ENCODE data around the gene COX6A2. TPM values are rescaled to one million over a fixed set of nuclear protein-coding genes. Genes with fewer than 3 reads are reported as not detected.

The COX6A2 gene
- total RNA-seq, 2 experiments from 2014 or later = not detected

DNA sequence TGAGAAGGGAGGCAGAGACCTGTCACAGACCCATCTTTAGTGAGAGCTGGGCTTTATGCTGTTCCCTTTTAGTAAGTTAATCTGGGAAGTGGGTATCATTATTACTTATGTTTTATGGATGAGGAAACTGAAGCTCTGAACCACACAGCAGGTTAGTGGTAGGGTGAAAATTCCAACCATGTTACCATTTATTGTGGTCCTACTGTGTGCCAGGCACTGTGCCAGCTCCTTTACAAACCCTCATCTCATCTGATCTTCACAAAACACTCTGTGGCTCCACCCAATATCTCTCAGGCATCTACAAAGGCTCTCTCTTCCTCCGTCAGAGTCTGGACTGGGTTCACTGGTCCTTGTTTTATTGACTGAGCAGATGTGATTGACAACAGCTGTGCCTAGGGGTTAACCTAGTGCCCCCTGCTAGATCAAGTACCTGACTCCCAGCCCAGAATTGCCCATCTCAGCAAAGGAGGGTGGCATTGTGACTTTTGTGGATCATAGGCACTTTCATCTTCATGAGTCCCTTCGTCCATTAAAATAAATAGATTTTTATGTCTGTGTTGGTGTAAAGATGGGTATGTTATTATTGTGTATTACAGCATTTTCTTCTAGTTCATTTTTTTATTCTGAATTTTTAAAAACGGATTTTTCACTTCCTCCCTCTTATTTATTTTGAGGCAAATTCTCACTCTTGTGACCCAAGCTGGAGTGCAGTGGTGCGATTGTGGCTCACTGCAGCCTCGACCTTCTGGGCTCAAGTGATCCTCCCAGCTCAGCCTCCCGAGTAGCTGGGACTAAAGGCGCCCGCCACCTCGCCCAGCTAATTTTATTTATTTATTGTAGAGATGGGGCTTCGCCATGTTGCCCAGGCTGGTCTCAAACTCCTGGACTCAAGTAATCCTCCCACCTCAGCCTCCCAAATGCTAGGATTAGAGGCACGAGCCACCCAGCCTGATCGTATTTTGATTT lies 46.9 kb upstream of the COX6A2 start:
- Histone ChIP-seq H2AFZ (ENCODE audit: low read length) (no peak overlapping the region), H3K4me2 (ENCODE audit: low read length) (no peak overlapping the region), H3K9me3 (ENCODE audit: low read length) (no peaks in the 10 kb centered on the region), H3K4me1 (ENCODE audit: insufficient read depth, low read length, poor library complexity, severe bottlenecking) (no peaks in the 10 kb centered on the region), H3K4me3 (ENCODE audit: low read depth, low read length, poor library complexity, severe bottlenecking) (no peak overlapping the region), H3K79me2 (ENCODE audit: insufficient read depth, low read depth, low read length) (no peaks in the 10 kb centered on the region), H4K20me1 (ENCODE audit: insufficient read depth, low read length) (no peaks in the 10 kb centered on the region), H3K36me3 (ENCODE audit: insufficient read depth, low read length) (no peaks in the 10 kb centered on the region), H3K27ac (ENCODE audit: low read depth, low read length, poor library complexity, severe bottlenecking) (no peak overlapping the region), H3K9me2 (ENCODE audit: insufficient read depth, low read length) (no peaks in the 10 kb centered on the region)
- no TSS peak for BruUV-seq (replicated peaks)
- no peak for DNase-seq (ENCODE audit: low spot score)
- intact Hi-C loops (cut with micrococcal nuclease; ENCODE audit: unreplicated experiment) = no loop called here
- ChIA-PET CTCF (ENCODE audit: unreplicated experiment) (no interaction called here), POLR2A (no interaction called here)
- TF ChIP-seq, protein P1, sequence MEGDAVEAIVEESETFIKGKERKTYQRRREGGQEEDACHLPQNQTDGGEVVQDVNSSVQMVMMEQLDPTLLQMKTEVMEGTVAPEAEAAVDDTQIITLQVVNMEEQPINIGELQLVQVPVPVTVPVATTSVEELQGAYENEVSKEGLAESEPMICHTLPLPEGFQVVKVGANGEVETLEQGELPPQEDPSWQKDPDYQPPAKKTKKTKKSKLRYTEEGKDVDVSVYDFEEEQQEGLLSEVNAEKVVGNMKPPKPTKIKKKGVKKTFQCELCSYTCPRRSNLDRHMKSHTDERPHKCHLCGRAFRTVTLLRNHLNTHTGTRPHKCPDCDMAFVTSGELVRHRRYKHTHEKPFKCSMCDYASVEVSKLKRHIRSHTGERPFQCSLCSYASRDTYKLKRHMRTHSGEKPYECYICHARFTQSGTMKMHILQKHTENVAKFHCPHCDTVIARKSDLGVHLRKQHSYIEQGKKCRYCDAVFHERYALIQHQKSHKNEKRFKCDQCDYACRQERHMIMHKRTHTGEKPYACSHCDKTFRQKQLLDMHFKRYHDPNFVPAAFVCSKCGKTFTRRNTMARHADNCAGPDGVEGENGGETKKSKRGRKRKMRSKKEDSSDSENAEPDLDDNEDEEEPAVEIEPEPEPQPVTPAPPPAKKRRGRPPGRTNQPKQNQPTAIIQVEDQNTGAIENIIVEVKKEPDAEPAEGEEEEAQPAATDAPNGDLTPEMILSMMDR (conservative IDR thresholded peaks at IDR 0.05; ENCODE audit: low read length) = no peak
- no peak for TF ChIP-seq EZH2phosphoT487 (IDR thresholded peaks at IDR 0.05; ENCODE audit: borderline replicate concordance, low read depth, low read length)

DNA sequence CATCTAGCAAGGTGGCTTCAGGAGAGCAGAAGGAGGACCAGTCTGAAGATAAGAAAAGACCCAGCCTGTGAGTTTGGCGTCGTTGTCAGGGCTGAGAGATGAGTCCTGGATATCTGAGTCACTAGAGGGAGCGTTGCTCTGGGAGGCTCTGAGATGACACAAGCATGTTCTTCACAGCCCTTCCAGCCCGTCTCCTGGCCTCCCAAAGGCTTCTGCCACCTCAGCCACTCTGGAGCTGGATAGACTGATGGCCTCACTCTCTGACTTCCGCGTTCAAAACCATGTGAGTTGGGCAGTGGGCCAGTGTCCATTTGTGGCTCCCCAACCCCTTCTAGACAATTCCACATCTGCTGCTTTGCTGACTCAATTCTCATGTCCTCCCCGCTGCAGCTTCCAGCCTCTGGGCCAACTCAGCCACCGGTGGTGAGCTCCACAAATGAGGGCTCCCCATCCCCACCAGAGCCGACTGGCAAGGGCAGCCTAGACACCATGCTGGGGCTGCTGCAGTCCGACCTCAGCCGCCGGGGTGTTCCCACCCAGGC lies 46.1 kb upstream of the COX6A2 start:
- intact Hi-C loops (cut with micrococcal nuclease; ENCODE audit: unreplicated experiment) = no loop called here
- H3K4me2 ChIP-seq (ENCODE audit: low read length) = no peak overlapping the region
- no peaks in the 10 kb centered on the region for H3K79me2 ChIP-seq (ENCODE audit: insufficient read depth, low read depth, low read length)
- H3K36me3 ChIP-seq (ENCODE audit: insufficient read depth, low read length) = no peaks in the 10 kb centered on the region
- no peaks in the 10 kb centered on the region for H3K9me2 ChIP-seq (ENCODE audit: insufficient read depth, low read length)
- no peaks in the 10 kb centered on the region for H3K9me3 ChIP-seq (ENCODE audit: low read length)
- BruUV-seq (replicated peaks) = no TSS peak
- H3K27ac ChIP-seq (ENCODE audit: low read depth, low read length, poor library complexity, severe bottlenecking) = no peak overlapping the region
- H4K20me1 ChIP-seq (ENCODE audit: insufficient read depth, low read length) = no peaks in the 10 kb centered on the region
- no peak overlapping the region for H3K4me3 ChIP-seq (ENCODE audit: low read depth, low read length, poor library complexity, severe bottlenecking)
- TF ChIP-seq EZH2phosphoT487 (IDR thresholded peaks at IDR 0.05; ENCODE audit: borderline replicate concordance, low read depth, low read length) = no peak
- TF ChIP-seq, protein P1 (conservative IDR thresholded peaks at IDR 0.05; ENCODE audit: low read length) = no peak
- no peaks in the 10 kb centered on the region for H3K4me1 ChIP-seq (ENCODE audit: insufficient read depth, low read length, poor library complexity, severe bottlenecking)
- CTCF ChIA-PET (ENCODE audit: unreplicated experiment) = no interaction called here
- POLR2A ChIA-PET = no interaction called here
- H2AFZ ChIP-seq (ENCODE audit: low read length) = no peak overlapping the region
- DNase-seq (ENCODE audit: low spot score) = no peak
